Activated naive CD8-positive, alpha-beta T cell (primary cell): ENCODE results near the gene RPL3.
A peak's percentile ranks its signal among the peaks of the same experiment; 100 is the strongest.
"Not testable (repeated sequence)": the region's sequence is repeated elsewhere in the genome, so short reads cannot be mapped to it uniquely, and the experiment has no call there.

Source experiments
- H3K27ac Mint-ChIP-seq: one replicate; pipeline ENCODE4 v1.8.0; 2021; ENCODE audit warnings: mixed read lengths
- H3K27me3 Mint-ChIP-seq: one replicate; pipeline ENCODE4 v1.8.0; 2021; ENCODE audit warnings: mixed read lengths
- H3K36me3 Mint-ChIP-seq: one replicate; pipeline ENCODE4 v1.8.0; 2021; ENCODE audit warnings: mixed read lengths
- H3K4me1 Mint-ChIP-seq: one replicate; pipeline ENCODE4 v1.8.0; 2021; ENCODE audit warnings: low read depth, mixed read lengths
- H3K4me3 Mint-ChIP-seq: one replicate; pipeline ENCODE4 v1.8.0; 2021; ENCODE audit warnings: mild to moderate bottlenecking, mixed read lengths
- H3K9me3 Mint-ChIP-seq: one replicate; pipeline ENCODE4 v1.8.0; 2021; ENCODE audit warnings: low read depth, mixed read lengths

RPL3 gene

DNA sequence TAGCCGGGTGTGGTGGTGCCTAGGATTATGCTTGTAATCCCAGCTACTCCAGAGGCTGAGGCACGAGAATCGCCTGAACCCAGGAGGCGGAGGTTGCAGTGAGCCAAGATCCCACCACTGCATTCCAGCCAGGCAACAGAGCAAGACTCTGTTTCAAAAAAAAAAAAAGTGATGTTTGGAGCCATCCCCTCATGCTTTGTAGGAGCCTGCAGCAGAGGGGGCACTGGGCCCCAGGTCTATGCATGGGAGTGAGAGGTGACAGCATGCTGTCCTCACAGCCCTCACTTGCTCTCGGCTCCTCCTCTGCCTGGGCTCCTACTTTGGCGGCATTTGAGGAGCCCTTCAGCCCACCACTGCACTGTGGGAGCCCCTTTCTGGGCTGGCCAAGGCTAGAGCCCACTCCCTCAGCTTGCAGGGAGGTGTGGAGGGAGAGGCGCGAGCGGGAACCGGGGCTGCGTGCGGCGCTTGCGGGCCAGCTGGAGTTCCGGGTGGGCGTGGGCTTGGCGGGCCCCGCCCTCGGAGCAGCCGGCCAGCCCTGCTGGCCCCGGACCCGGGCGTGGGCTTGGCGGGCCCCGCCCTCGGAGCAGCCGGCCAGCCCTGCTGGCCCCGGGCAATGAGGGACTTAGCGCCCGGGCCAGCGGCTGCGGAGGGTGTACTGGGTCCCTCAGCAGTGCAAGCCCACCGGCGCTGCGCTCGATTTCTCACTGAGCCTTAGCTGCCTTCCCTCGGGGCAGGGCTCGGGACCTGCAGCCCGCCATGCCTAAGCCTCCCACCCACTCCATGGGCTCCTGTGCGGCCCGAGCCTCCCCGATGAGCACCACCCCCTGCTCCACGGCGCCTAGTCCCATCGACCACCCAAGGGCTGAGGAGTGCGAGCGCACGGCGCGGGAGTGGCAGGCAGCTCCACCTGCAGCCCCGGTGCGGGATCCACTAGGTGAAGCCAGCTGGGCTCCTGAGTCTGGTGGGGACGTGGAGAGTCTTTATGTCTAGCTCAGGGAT, 38.0 kb upstream of the RPL3 start:
- not testable (repeated sequence) for H3K27me3 Mint-ChIP-seq, H3K4me1 Mint-ChIP-seq, H3K27ac Mint-ChIP-seq, H3K9me3 Mint-ChIP-seq, H3K36me3 Mint-ChIP-seq, H3K4me3 Mint-ChIP-seq

DNA sequence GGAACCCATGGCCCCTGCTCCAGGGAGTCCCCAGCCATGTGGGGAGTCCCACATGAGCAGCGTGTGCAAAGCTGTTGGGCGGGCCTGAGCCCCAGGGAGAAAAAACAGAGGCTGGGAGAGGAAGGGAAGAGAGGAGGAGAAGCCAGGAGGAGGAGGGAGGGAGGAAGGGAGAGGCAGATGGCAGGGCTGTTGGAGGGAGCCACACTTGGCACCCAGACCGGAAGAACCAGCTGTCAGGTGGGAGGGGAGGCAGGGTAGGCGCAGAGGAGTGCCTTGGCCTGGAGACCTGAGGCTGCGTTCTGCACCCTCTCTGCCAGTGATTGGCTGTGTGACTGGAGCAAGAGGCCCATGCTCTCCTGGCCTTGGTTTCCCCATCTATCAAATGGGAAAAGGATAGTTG, 37.0 kb upstream of the RPL3 start:
- no peak overlapping the region for H3K27ac Mint-ChIP-seq
- H3K4me1 Mint-ChIP-seq, result no peaks in the 10 kb centered on the region
- no peak overlapping the region for H3K4me3 Mint-ChIP-seq

DNA sequence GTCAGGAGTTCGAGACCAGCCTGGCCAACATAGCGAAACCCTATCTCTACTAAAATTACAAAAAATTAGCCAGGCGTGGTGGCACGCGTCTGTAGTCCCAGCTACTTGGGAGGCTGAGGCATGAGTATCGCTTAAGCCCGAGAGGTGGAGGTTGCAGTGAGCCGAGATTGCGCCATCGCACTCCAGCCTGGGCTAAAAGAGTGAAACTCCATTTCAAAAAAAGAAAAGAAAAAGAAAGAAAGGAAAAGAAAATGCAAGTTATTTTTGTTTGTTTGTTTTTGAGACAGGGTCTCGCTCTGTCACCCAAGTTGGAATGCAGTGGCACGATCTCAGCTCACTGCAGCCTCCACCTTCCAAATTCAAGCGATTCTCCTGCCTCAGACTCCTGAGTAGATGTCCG, 36.4 kb upstream of the RPL3 start:
- not testable (repeated sequence) for H3K4me1 Mint-ChIP-seq, H3K27ac Mint-ChIP-seq, H3K27me3 Mint-ChIP-seq, H3K4me3 Mint-ChIP-seq, H3K9me3 Mint-ChIP-seq, H3K36me3 Mint-ChIP-seq

More for the DNA sequence above, 37.0 kb upstream of the RPL3 start:
- Mint-ChIP-seq H3K27me3 (no peaks in the 10 kb centered on the region), H3K9me3 (no peaks in the 10 kb centered on the region), H3K36me3 (no peaks in the 10 kb centered on the region)

DNA sequence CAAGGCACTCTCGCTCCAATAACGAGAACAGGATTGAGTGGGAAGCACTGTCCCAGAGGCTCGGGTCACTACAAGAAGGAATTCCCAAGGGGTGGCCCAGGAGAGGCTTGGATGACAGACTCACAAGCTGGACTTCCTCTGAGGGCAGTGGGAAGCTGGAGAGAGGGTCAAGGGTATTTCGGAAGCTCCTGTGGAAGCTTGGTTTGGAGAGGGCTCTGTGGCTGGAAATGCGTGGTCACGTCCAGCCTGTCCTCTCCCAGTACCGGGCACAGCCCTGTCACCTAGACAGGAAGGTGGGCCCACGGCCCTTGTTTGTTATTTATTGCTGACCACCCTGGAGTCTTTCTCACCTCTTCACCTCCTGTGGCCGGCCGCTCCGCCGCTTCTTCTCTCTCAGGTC, 35.7 kb upstream of the RPL3 start:
- H3K27ac Mint-ChIP-seq, result no peak overlapping the region
- H3K4me1 Mint-ChIP-seq, result peaks cover 8% of the 10 kb centered on the region
- no peaks in the 10 kb centered on the region for H3K36me3 Mint-ChIP-seq
- no peaks in the 10 kb centered on the region for H3K27me3 Mint-ChIP-seq
- H3K9me3 Mint-ChIP-seq, result no peaks in the 10 kb centered on the region
- no peak overlapping the region for H3K4me3 Mint-ChIP-seq

DNA sequence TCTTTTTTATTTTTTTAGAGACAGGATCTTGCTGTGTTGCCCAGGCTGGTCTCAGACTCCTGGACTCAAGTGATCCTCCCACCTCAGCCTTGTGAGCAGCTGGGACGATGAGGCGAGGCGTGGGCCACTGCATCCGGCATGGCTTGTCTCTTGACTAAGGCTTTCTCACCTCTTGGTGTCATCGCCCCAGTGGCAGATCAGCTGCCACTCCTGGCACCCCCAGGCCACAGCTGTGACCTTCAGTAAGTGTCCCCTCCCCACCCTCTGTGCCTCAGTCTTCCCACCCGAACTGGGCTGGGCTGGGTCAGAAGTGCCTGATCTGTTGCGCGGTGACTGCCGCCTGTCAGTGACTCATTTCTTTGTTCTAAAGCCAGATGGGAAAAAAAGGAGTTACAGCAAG, 33.9 kb upstream of the RPL3 start:
- no peak overlapping the region for H3K4me3 Mint-ChIP-seq
- no peaks in the 10 kb centered on the region for H3K27me3 Mint-ChIP-seq

DNA sequence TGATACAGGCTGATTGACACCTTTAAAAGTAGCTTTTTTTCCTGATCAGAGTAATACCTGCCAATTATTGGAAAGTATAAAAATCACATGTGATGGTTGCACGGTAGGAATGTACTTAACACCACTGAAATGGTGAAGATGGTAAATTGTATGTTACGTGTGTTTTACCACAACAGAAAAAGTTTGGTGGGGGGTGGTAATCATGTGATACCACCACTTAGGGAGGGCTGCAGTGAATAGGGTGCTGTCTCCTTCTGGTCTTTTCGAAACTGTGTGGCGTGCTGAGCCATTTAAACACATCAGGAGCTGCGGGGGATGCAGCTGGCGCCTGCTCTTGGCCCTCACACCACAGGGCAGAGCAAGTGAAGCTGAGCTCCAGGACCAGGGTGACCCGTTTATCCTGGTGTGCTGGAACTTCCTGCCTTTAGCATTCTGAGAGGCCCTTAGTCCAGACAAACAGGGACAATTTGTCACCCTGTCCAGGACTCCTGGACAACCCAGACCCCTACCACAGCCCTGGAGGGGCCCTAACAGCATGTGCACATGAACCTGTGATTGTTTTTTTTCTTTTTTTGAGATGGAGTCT, 33.0 kb upstream of the RPL3 start:
- Mint-ChIP-seq H3K4me1 (peaks cover 16% of the 10 kb centered on the region), H3K9me3 (no peaks in the 10 kb centered on the region), H3K36me3 (no peaks in the 10 kb centered on the region), H3K4me3 (no peak overlapping the region), H3K27me3 (no peaks in the 10 kb centered on the region), H3K27ac (no peak overlapping the region)

More for the DNA sequence above, 33.9 kb upstream of the RPL3 start:
- Mint-ChIP-seq H3K27ac (no peak overlapping the region), H3K36me3 (no peaks in the 10 kb centered on the region), H3K9me3 (no peaks in the 10 kb centered on the region), H3K4me1 (peaks cover 16% of the 10 kb centered on the region)

DNA sequence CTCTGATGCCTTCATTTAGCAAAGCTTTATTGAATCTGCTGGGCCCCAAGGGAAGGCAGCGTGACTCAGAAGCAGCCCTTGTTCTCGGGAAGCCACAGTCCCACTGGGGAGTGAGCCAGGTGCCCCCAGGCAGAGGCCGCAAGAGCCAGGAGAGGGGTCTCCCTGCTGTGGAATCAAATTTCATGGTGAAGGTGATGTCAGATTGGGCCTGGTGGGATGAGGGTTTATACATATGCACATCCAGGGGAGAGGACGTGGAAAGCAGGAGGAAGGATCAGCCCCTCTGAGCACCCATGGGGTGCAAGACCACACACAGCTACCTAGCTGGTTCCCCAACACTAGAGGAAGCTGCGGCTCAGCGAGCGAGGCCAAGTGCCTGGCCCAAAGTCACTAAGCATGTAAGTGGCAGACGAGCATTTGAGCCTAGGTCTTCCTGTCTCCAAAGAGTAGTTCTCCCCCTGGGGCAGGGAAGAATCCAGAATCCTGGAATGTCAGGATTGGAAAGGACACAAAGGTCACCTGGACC, 32.3 kb upstream of the RPL3 start:
- Mint-ChIP-seq H3K9me3 (no peaks in the 10 kb centered on the region), H3K36me3 (no peaks in the 10 kb centered on the region), H3K4me3 (peak overlapping the region; percentile 58), H3K27ac (no peak overlapping the region), H3K4me1 (peaks cover 16% of the 10 kb centered on the region), H3K27me3 (no peaks in the 10 kb centered on the region)

DNA sequence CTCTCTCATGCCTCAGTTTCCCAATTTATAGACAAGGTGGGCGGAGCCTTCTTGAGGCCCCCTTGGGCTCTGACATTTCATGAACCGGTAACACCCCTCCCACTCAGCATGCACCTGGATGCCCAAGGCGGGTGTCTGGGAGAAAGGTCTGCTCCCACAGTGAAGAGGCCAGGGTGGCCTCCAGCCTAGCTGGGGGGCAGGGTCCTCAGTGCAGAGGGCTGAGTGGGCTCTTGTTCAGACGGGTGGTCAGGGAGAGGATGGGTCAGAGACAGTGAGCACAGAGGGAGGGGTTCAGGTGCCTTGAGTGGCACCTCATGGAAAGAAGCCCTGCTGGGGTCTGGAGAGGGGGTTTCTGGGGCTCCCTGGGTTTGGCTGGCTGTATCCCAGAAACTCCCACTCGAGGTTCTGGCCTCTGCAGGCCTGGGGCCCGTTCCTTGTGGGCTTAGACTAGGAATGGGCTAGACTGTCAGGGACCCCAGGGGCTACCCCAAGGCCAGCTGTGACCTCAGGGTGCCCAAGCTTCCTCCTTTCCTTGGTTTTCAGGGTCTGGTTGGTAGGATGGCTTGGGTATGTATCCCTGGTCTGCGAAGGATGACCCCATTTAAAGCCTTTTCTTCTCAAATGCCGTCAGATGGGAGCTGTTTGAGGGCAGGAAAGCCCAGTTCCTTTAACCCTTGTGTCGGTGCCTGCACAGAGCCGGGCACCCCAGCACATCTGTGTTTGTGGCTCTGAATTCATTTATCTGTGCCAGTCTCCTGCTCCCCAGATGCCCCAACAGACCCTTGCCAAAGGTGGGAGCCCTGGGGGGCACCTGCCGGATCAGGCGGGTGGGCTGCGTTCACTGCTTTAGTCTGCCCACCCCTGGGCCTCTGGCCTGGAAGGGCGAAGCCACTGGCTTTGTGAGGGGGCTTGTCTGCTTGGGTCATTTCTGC, 31.6 kb upstream of the RPL3 start:
- Mint-ChIP-seq H3K27ac (no peak overlapping the region), H3K27me3 (no peaks in the 10 kb centered on the region), H3K4me3 (peak overlapping the region; percentile 78), H3K4me1 (peaks cover 16% of the 10 kb centered on the region), H3K36me3 (no peaks in the 10 kb centered on the region), H3K9me3 (no peaks in the 10 kb centered on the region)

DNA sequence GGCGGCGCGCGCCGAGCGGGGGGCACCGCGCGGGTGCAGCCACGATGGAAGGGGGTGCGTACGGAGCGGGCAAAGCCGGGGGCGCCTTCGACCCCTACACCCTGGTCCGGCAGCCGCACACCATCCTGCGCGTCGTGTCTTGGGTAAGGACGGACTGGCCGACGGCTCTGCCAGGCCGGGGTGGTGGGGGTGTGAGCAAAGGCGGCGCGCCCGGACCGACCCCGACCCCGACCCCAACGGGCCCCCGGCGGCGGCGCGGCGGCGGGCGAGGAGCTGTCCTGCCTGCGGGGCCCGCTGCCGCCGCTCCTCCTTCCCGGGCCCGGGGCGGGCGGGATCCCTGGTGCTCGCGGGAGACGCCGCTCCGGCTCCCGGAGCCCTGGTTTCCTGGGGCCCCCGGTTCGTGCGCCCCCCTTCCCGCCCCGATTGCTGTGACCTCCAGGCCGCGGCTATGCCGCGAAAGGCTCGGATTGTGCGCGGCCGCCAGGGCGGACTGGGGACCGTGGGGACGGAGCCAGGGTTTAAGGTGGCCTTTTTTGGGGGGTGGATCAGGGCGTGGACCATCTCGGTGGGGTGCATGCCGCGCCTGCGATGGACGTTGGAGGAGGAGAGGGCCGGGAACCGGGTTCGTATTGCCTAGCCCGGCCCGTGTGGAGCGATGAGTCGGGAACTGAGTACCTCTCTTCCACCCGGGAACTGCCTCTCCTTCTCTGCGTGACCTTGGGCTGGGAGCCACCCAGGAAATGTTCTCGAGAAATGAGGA, 30.7 kb upstream of the RPL3 start, which contains the start of gene SYNGR1:
Gene SYNGR1, plus strand, starts transcription at position 25 of the 760 bp plus-strand sequence. Its CDS starts 20 bp downstream, at position 45.
- Mint-ChIP-seq H3K4me3 (peak within 1 kb of the TSS; percentile 87), H3K4me1 (peaks cover 16% of the 10 kb centered on the region), H3K36me3 (no peaks in the 10 kb centered on the region), H3K27me3 (no peaks in the 10 kb centered on the region), H3K9me3 (no peaks in the 10 kb centered on the region), H3K27ac (peak within 1 kb of the TSS; percentile 41)

DNA sequence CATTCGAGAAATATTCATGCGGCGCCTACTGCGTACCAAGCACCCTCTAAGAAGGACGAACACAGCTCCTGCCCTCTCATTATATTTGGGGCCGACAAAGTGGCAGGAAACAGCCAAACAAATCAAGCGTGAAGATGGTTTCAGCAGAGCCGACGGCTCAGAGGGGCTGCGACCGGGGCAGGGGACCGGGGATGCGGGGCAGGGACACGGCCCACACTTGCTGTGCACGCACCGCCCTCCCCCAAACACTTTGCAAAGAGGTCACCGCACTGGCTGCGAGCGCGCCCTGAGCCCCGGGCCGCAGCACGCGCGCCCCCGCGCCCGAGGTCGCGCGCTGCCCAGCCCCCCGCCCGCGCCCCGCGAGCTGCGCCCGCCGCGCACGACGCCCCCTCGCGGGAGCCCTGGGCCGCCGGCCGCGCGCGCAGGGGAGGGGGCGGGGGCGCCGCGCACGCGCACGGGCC, 30.1 kb upstream of the RPL3 start:
- Mint-ChIP-seq H3K4me1 (peaks cover 16% of the 10 kb centered on the region), H3K36me3 (no peaks in the 10 kb centered on the region), H3K27me3 (no peaks in the 10 kb centered on the region), H3K27ac (peak overlapping the region; percentile 41), H3K9me3 (no peaks in the 10 kb centered on the region), H3K4me3 (peak overlapping the region; percentile 87)

DNA sequence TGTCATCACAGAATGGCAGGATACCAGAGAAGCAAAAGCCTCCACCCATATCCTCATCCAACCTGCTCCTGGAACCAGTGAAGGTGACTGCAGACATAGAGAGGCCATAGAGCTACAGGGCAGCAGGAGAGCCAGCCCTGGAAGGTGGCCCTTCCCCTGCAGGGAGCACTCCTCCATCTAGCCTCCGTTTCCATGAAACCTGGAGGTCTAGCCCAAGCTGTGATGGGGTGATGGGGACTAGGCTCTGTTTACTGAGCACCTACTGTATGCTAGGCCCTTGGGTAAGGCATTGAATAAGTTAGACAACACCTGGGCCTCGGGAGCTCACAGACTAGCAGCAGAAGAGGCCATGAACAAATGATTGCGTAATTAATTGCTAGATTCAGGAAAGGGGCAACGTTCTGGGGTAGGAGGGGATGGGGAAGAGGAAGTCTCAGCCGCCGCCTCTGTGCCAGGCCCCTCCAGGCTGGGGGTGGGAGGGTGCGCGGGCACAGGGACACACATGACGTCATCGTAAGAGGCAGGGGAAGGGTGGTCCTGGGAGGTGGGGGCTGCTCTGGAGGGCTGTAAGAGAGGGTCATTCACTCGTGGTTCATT, 29.6 kb upstream of the RPL3 start:
- H3K4me1 Mint-ChIP-seq, result peaks cover 16% of the 10 kb centered on the region
- no peaks in the 10 kb centered on the region for H3K9me3 Mint-ChIP-seq
- H3K27me3 Mint-ChIP-seq, result no peaks in the 10 kb centered on the region
- peak overlapping the region; percentile 87 for H3K4me3 Mint-ChIP-seq
- H3K36me3 Mint-ChIP-seq, result no peaks in the 10 kb centered on the region
- peak overlapping the region; percentile 41 for H3K27ac Mint-ChIP-seq

DNA sequence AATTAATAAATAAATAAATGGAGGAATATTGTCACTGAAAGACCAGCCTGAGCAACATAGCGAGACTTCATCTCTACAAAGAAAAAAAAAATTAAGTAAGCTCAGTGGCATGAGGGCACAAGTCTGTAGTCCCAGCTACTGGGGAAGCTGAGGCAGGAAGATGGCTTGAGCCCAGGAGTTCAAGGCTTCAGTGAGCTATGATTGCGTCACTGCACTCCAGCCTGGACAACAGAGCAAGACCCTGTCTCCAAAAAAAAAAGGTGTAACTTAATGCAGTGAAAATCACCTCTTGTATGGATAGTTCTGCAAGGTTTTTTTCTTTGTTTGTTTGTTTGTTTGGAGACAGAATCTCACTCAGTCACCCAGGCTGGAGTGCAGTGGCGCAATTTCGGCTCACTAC, 25.8 kb upstream of the RPL3 start:
- Mint-ChIP-seq H3K4me1 (peaks cover 12% of the 10 kb centered on the region), H3K27me3 (no peaks in the 10 kb centered on the region), H3K36me3 (no peaks in the 10 kb centered on the region), H3K9me3 (no peaks in the 10 kb centered on the region), H3K4me3 (no peak overlapping the region), H3K27ac (no peak overlapping the region)

DNA sequence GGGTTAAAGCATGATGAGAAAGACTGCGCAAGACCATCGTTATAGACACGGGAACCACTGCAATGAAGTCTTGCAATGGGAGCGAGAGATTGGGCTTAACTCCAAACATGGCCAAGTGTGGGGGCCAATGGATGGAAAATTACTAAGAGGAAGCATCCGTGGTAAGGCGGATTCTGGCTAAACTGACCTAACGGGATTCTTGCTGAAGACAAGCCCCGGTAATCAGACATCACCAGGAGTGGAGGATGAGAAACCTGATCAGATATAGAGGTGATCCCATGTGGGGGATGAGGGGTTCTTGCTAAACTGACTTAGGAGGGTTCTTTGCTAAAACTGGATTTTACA, 24.6 kb upstream of the RPL3 start:
- Mint-ChIP-seq H3K4me1 (peaks cover 7% of the 10 kb centered on the region), H3K9me3 (no peaks in the 10 kb centered on the region), H3K27me3 (no peaks in the 10 kb centered on the region), H3K27ac (no peak overlapping the region), H3K4me3 (no peak overlapping the region), H3K36me3 (no peaks in the 10 kb centered on the region)
